Mucosa of gallbladder (tissue), 1 donor: ENCODE data around the gene CCDC180. TPM values are rescaled to one million over a fixed set of nuclear protein-coding genes. Genes with fewer than 3 reads are reported as not detected.

Experiments
- total RNA-seq: library from RNA; stranded (reverse); gene quantifications from one replicate; pipeline ENCODE4 v1.2.1, GENCODE V29; 2021
- donor health status: DM: no; HTN: no; CAD: no.

CCDC180 gene
- total RNA-seq, 1 donor from 2014 or later = 4.0 TPM

Other genes starting within 250 kb of the CCDC180 start
- gene TDRD7, start 104.4 kb downstream of the CCDC180 start, total RNA-seq = 25.7 TPM
- gene TMOD1, start 194.0 kb downstream of the CCDC180 start, total RNA-seq = 11.4 TPM